HL-60 (cell line): Measurements from ENCODE around the gene IGSF22.

Source experiments
- DNase-seq, 2 experiments: peaks; one replicate each; pipeline ENCODE4 v3.0.0-alpha.2; 2010 to 2020; ENCODE audit warnings: low read depth in 1 of 2, low spot score in 1 of 2
- H3K27ac ChIP-seq: fragments of 250-450 bp; sonication (Bioruptor Pico); replicated peaks from 2 replicates; pipeline ENCODE4 v1.5.1; 2020; ENCODE audit warnings: mild to moderate bottlenecking, moderate library complexity
- H3K27me3 ChIP-seq: fragments of 250-450 bp; sonication (Bioruptor Pico); 2 replicates; pipeline ENCODE4 v1.5.1; 2021; ENCODE audit warnings: mild to moderate bottlenecking, moderate library complexity; ENCODE audit not compliant: insufficient read depth, poor library complexity, severe bottlenecking
- H3K4me3 ChIP-seq: replicated peaks from 2 replicates; pipeline ENCODE4 v1.5.1; 2011; ENCODE audit warnings: mild to moderate bottlenecking, control low read depth, low read length; ENCODE audit not compliant: insufficient read depth
- CTCF ChIP-seq: IDR thresholded peaks from one replicate; pipeline ENCODE4 v1.5.1; 2011; ENCODE audit warnings: low read length, control low read depth, inconsistent platforms; ENCODE audit not compliant: insufficient read depth
- GABPA ChIP-seq: IDR thresholded peaks from 2 replicates; pipeline ENCODE4 v1.6.1; 2012; ENCODE audit warnings: low read depth
- POLR2AphosphoS5 ChIP-seq: IDR thresholded peaks from 2 replicates; pipeline ENCODE4 v1.6.1; 2012; ENCODE audit warnings: low read depth
- REST ChIP-seq: IDR thresholded peaks from 2 replicates; pipeline ENCODE4 v1.6.1; 2012; ENCODE audit warnings: low read depth; ENCODE audit not compliant: insufficient replicate concordance
- SPI1 ChIP-seq: IDR thresholded peaks from 2 replicates; pipeline ENCODE4 v1.6.1; 2012; ENCODE audit warnings: low read depth, mild to moderate bottlenecking, borderline replicate concordance

The IGSF22 gene

GRCh38 chr11:18707811-18708340, 18.1 kb downstream of the IGSF22 start:
- TF ChIP-seq GABPA, result no peak
- TF ChIP-seq REST, result no peak
- TF ChIP-seq POLR2AphosphoS5, result no peak
- TF ChIP-seq SPI1, result no peak
- no peak for TF ChIP-seq CTCF
- H3K27me3 ChIP-seq, result peaks cover 32% of the 10 kb centered on the region
- no peak for DNase-seq

GRCh38 chr11:18706330-18707243, 19.4 kb downstream of the IGSF22 start:
- TF ChIP-seq CTCF, result no peak
- no peak for TF ChIP-seq GABPA
- TF ChIP-seq SPI1, result no peak
- TF ChIP-seq POLR2AphosphoS5, result no peak
- TF ChIP-seq REST, result no peak
- DNase-seq, result no peak
- H3K27me3 ChIP-seq, result peaks cover 32% of the 10 kb centered on the region
- no peak overlapping the region for H3K27ac ChIP-seq
- H3K4me3 ChIP-seq, result no peak overlapping the region

More at GRCh38 chr11:18707811-18708340, 18.1 kb downstream of the IGSF22 start:
- no peak overlapping the region for H3K4me3 ChIP-seq
- H3K27ac ChIP-seq, result no peak overlapping the region

- no peak for DNase-seq
- Histone ChIP-seq H3K27ac (no peak overlapping the region), H3K4me3 (no peak overlapping the region), H3K27me3 (peaks cover 32% of the 10 kb centered on the region)
- TF ChIP-seq GABPA (no peak), REST (no peak), POLR2AphosphoS5 (no peak), CTCF (no peak), SPI1 (no peak)
These were observed 20.2 kb downstream of the IGSF22 start for GRCh38 chr11:18705651-18706281.
